ENCODE measurements around the gene PASK.

PASK gene

DNA sequence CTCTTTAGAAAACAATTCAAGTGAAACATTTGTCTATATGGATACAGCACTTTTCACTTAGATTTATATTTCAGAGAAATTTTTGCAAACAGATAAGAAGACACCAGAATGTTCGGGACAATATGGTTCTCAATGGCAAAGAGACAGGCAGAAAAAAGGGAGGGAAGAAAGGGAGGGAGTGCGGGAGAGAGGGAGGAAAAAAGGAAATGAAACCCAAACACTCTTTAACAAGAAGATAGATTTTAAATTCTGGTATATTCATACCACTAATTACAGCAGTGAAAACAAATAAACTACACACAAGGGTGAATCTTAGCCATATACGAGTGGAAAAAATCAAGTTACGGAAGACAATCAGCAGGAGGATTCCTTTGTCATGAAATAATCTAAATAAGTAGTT lies 3.0 kb downstream of the PASK start:
- DNase-seq: no peak

DNA sequence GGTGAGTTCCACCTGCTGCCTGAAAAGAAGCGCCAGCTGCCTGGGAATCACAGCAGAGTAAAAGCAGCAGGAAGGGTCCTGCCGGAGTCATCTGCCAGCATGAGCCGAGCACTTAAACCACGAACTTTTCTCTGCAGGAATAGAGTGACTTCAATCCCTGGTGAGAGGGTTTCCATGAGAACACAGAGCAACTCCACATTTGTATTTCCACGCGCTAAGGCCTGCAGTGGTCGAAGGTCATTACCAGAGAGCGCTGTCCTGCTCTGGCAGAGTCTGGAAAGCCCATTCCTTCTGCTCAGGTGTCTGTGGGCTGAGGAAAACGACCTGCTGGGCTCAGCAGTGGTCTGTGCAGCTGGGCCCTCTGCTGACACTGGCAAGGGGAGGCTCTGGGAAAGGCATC lies 6.7 kb downstream of the PASK start:
- DNase-seq: no peak

DNA sequence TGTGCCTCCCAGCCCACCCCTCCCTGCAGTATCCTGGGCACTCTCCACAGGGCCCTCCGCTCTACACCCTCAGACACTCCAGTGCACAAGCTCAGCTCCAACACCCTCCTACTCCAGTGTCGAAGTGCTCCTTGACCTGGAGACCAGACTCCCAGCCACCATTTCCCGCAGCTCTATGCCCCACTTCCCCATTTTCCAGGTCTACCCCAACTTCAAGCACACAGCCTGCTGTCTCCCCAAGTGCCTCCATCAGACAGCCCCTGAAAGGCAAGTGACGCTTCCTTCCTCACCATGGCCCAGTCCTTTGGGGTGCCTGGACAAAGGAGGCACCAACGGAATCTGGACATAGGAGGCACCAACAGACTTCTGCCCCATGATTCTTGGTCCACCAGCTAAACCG lies 7.2 kb downstream of the PASK start:
- no peak for DNase-seq

DNA sequence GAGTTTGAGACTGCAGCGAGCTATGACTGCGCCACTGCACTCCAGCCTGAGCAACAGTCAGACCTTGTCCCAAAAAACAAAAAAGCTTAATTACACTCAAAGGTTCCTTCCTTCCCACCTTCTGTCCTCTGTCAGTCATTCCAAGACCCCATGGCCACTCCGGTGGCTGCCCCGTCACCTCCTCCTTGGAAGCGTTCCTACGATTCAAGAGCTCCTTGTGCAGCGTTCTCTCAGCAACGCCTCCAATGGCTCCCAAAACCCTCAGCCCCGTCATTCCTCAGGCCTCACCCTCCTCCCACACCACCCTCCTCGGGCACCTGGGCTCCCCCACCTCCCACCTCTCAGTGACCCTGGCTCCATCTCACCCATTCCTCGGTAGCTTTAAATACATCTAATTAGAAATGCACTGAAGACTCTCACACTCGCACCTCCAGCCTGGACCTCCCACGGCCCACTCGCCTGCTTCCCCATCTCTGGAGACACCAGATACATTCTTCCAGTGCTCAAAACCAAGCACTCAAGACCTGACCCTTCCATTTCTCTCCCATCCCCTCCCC lies 8.0 kb downstream of the PASK start:
- no peak for DNase-seq

DNA sequence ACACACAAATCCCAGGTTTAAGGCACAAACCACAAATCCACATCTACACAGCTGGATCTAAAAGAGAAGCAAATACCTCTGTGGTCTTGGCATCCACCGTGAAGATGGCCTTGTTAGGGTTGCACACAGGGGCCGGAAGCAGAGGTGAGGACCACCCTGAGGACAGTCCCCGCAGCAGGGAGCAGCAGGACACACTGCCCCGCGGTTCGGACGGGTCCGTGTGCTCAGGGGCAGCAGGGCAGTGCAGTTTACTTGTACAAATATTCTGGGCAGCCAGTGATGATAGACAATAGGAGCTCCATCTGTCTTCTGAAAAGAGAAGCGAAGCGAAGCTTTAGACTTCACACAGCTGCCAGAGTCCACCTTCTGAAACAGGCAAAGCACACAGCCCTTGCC lies 8.8 kb downstream of the PASK start:
- DNase-seq: no peak

DNA sequence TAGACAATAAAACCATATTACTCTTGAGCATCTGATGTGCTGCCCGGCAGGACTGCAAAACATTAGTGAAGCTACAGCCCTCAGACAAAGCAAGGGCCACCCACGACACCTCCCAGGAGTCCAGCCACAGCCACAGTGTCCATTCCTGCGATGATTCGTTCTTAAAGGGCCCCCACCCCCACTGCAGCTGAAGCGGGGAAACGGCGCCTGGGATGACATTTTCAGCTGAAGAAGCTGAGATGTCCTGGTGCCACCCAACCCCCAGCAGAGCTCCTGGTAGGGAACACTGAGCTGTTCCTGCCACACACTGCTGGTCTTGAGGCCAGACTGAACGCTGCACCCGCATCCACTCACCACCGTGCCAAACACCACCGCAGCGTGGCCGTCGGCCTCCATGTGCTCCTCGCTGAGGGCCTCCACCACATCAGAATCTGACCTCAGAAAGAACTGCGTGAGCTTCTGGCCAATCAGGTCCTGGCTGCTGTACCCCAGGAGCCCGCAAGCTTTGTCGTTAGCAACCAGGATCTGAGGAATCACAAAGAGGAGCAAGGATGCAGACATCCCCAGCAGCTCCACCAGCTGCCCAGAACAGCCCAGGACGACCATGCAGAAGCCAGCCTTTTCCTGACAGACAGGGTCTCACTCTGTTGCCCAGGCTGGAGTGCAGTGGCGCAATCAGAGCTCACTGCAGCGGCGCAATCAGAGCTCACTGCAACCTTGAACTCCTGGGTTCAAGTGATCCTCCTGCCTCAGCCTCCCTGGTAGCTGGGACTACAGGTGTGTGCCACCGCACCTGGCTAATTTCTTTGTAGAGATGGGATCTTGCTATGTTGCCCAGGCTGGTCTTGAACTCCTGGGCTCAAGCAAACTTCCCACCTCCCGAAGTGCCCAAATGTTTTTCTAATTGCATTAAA lies 9.5 kb downstream of the PASK start:
- DNase-seq: no peak

DNA sequence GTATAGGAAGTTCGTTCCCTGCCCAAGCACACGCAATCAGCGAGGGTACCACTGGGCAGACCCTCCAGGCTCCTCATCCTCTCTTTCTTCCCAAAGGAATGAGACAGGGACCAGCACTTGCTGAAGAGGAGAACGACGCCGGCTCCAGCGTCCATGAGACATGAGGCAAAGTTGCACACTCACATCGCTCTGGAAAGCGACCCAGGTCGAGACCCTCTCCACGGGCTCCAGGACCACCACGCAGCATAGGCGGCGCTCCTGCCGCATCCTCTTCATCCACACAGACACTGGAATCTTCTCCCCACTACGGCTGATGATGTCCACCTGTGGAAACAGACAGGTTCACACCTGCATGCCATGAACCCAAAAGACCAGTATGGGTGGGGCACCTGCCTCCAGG lies 10.8 kb downstream of the PASK start:
- no peak for DNase-seq

DNA sequence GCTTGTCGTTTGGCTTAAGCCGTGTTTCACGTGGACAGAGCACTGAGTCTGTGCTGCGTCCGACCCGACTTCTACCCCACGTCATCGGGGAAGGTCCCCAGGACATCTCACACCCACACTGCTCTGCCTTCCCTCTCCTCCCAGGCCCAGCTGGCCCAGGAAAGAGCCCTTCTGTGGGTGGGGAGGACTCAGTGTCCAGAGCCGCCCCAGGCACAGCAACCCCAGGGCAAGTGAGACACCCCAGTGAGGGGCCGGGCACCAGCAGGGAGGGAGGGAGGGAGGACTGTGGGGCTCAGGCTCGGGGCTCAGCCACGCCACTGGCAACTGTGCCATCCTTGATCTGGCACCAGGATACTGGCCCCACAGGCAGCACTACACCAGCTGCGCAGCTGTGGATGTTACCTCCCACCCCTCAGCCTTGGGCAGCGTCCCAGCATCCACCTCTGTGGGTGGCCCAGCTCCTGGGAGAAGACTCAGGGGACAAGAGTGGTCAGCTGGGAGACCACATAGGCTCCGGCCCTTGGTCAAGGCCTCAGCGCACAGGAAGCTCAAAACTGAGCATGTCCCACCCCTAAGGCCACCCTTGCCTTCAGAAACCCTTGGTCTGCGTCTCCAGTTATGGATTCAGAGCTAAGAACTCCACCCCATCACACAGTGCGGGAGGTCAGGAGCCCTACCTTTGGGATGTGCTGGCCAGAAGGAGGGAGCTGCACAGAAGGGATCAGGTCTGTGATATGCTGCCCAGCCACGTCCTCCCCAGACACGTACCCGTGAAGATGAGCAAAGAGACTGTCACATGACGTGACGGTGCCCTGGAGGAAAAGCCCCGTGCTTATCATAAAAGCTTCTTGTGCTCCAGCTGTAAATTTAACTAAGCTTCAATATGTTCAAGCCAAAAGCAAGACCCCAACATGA lies 11.7 kb downstream of the PASK start:
- DNase-seq: no peak

DNA sequence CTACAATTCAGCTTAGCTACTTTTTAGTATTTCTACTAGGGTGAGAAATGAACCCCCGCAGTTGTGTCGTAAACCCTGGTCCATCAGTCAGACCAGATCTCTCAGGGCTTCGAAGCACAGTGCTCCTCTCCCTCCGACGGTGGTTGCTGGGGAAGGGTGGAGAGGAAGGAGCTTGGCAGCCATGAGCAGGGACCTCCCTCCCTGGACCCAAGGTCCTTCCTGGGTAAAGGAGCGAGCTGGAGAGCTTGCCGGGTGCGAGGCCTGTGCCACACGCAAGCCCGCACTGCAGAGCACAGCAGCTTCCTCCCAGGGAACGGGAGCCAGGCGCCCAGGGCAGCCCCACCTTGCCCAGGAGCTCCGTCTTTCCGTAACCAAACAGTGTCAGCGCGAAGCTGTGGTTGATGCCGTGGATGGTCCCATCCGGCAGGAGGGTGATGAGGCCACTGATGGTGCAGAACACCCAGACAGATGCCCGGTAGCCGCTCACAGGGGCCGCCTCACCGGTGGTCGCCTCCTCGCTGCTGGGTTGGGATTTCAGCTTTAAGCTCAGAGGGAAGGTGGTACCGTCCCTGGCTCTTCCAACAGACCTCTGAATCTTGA lies 12.5 kb downstream of the PASK start:
- no peak for DNase-seq

DNA sequence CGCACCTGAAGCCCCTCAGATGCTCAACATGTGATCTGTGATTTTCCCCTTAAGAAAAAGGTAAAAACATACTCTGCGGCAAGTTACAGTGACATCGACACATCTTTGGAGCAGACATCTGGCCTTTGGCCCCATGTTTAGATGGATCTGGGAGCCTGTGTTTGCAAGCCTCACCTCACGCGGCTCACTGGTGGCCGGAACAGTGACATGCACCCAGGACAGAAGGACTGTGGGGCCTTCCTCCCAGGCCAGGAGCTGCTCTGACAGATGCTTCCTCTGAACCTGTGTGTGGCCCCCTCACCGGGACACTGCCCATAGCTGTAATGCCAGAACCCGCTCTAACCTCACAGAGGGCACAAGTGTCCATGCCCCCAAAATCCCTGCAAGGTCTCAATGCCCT lies 13.1 kb downstream of the PASK start:
- no peak for DNase-seq

DNA sequence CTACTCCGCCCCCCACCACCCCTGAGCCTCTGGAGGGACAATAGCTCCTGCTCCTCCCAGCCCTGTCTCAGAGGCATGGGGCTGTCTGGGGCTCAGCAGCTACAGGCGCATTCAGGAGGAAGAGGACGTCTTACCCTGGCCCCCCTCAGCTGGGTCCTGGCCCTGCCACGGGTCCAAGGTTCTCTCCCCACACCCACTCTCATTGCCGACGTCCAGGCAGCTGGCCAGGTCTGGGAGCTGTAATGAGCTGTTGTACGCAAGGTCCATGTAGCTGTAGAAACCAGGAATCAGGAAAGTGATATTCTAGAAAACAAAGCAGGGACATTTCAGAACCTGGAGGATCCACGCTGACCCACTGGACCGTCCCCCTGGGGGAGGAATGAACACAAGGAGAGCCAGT lies 13.5 kb downstream of the PASK start:
- DNase-seq: no peak

DNA sequence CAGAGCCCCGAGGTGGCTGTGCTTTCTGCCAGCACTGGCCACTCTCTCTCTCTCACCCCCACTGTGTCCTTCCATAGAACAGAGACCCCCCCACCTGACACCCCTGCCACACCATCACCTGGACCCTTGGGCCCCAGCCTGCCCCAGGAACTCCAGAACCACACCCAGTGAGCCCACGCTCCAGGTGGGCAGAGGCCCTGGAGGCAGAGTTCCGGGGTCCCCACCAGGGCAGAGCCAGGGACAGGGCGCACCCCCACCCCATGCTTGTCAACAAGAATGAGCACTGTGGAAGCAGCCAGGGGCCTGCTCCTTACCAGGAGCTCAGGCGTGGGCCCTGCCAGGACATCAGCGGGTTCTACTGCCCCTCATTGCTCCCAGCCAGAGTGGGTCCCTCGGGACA lies 14.6 kb downstream of the PASK start:
- no peak for DNase-seq

DNA sequence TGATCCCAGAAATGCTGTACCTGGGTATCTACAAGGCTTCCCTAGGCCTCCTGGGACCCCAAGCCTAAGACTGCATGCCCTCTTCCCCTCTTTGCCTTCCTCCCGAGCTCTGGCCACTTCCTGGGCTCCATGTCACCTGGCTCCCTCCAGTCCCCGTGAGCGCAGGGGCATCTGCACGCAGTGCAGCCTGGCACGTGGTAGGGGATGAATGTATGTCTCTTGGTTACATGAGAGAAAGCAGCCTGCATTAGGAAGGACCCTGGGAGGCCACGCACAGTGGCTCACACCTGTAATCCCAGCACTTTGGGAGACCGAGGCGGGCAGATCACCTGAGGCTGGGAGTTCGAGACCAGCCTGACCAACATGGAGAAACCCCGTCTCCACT lies 15.8 kb downstream of the PASK start:
- no peak for DNase-seq

DNA sequence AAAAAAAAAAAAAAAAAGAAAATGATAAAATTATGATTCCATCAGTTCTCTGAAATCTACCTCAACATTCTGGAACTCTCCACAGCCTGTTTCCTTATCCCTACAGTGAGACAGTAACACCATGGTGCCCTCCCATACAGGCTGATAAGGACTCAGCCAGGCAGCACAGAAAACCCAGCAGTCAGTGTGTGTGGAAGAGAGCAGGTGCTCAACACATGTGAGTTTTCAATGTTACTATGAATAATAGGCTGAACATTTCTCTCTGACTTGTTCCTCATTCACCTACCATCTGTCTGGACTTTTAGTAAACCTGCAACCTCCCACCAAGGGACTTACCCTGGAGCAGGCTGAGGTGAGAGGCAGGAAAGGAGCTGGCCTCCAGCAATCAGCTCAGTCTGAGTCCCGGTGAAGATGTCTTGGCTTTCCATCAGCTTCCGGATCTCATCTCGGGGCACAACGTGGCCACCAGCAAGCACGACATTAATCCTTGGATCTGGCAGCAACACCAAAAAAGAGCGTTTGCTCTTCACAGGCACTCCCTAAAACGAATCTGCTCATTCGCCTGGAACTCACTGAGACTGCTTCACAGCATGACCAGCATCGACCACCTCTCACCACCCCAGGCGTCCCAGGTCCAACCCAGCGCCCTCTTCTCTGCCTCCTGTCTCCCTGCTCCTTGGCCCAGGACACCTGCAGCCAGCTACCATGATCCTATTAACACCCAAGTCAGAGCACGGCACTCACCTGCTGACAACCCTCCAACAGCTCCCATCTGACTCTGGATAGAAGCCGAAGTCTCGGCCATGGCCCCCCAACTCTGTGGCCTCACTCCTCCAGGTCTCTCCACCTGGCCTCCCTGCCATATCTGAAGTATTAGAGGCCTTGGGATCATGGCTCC lies 16.5 kb downstream of the PASK start:
- no peak for DNase-seq

DNA sequence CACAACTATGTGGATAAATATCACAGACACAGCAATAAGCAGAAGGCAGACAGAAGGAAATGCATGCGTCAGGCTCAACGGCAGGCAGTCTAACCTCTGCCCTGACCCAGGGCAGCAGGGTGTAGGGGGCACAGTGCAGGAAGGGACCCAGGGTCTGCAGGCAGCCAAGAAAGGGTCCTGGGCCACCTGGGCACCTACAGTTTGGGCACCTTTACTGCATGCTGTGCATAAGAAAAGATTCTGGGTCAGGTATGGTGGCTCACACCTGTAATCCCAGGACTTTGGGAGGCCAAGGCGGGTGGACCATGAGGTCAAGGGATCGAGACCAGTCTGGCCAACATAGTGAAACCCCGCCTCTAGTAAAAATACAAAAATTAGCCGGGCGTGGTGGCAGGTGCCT lies 17.7 kb downstream of the PASK start:
- DNase-seq: no peak

DNA sequence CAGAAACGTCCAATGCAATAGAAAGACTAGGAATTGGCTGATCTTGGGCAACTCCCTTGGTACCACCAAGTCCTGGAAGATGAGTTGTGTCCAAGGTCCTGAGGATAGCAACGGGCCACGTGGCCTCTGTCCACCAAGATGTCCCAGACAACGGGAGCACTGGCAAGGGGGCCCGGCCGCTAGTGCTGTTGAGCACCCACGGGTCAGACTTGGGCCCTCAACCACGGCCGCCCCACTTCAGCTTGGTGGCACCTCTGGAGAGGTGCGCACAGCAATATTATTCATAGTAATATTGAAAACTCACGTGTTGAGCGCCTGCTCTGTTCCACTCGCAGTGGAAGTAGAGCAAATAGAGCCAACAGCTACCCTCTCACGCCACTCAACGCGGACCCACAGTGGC lies 19.0 kb downstream of the PASK start:
- DNase-seq: no peak

DNA sequence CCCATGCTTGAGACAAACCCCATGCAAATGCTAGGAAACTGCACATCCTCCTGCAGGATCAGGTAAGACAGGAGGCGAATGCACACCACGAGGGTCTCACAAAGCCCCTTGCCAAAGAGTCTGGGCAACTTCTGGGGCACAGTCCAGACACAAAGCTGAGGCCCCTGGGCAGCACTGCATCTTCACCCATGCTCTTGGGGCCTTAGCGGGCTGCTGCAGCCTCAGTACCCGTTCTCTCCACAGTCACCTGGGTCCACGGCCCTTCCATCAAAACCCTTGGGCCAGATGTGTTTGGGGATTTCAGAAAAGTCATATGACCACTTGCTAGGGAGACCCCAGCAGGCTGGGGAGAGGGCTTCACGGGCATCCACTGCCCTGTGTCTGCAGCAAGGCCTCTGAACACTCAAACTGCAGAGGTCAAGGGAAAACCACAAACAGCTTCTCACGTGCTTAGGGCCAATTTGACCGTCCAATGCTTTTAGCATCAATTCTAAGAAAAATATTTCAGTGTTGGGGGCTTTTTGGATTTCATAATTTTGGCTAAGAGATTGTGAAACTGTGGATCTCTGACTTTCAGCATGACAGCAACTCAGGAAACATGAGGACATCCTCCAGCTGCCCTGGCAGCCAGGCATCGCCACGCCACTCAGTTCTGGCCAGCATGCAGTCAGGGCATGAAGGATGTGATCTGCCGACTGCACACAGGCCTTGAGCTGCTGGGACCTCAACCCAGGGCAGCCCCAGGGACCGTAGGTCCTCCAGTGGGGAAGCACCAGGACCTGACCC lies 20.0 kb downstream of the PASK start:
- no peak for DNase-seq

DNA sequence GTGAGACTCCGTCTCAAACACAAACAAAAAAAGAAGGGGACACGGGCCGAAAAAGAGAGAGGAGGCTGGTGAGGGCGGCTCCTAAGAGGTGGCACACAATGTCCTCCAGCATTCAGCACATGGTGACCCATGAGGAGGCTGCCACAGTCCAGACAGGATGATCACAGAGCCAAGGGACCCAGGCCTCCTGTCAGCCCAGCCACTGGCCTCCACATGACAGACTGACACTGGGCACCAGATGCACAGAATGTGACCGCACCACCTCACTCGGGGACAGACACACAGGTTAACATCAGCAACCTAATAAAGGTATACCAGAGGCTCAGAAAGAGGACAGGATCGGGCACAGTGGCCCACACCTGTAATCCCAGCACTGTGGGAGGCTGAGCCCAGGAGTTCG lies 21.0 kb downstream of the PASK start:
- DNase-seq: no peak

DNA sequence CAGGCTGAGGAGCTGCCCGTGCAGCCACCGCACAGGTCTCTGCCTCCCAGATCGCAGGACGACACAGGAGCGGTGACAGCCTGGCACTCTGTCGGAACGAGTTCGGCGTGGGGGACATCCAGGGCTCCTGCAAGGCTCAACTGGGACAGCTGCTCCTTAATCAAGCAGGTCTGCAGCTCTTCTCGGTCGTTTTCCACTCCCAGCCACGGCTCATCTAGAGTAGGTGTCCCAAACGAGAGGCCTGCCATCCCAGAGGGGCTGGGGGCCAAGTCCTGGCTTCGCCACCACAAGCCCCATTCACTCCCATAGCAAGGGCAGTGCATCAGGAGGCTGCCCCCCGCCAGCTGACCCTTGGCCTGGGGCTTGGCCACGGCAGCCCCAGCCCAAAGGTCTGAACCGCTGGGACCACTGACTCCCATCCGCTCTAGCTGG lies 22.5 kb downstream of the PASK start:
- DNase-seq: no peak

DNA sequence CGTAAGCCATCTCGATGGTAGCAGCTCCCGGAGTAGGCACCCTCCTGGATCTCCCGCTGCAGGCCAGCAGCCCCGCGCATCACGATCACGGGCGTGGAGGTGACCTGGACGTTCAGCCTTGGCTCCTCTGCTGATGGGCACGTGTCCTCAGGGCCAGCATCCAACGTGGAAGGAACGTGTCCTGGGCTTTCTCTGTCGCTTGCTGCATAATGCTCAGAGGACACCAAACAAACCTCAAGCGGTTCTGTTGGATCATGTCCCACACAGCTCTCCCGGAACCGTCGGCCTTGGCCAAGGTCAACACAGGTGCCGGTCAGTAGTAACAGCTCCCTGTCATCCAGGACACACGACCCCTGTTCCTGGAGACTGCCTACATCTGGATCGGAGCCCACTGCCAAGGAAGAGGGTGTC lies 23.1 kb downstream of the PASK start:
- DNase-seq: no peak

DNA sequence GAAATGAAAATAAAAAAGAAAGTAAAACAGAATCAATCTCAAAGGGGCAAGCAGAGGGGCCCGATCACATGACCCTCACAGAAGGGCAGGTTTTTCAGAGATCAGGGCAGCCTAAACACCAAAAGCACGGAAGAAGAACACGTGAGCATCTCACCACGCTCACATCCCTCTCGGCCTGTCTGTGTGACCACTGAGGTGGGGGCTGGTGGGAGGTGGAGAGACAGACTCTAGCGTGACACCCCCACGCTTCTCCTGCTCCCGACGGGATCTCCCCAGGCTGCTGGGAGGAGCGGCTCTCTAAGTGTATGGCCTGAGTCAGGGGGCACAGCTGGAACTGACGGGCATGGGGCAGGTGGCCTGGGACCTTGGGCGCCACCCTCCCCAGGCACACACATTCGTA lies 23.6 kb downstream of the PASK start:
- no peak for DNase-seq

Measured in effector CD8-positive, alpha-beta T cell (primary cell).